Measurements from ENCODE around the gene PAEP.

The PAEP gene

DNA sequence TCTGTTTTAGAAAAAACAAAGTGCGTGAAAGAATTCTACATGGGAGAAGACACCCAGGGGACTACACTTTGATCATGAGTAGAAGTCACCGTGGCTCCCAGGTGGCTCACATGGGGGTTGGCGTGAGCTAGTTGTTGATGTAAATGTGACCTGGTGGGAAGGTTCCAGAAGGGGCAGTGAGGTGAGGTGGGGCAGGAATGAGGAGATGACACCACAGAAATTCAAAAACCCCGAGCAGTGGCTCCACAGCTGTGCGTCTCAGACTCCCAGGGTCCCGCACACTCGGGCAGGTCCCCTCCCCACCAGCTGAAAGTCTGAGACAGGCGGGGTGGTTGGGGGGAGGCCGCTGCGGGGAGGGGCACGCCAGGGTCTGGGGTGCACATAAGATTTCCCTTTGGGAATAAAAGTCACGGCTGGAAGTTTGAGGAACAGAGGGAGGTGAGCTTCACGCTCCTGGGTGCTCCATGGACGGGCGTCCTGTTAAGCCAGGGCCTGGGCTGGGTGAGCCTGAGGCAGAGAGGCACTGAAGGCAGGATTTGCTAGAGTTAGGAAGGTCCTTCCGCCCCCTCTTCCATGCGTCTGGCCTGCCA lies 47.9 kb downstream of the PAEP start:
- H3K4me1 ChIP-seq (ENCODE audit: control insufficient read depth, low read depth, low read length), result no peaks in the 10 kb centered on the region
- H3K27me3 ChIP-seq (ENCODE audit: control insufficient read depth, insufficient read depth, low read length), result no peaks in the 10 kb centered on the region
- H3K27ac ChIP-seq (ENCODE audit: low read length), result no peak overlapping the region
- no peaks in the 10 kb centered on the region for H3K9me3 ChIP-seq (ENCODE audit: control insufficient read depth, low read depth, low read length)
- no peaks in the 10 kb centered on the region for H3K36me3 ChIP-seq (ENCODE audit: control insufficient read depth, low read depth, low read length)
- H3K9ac ChIP-seq (ENCODE audit: low read length), result no peak overlapping the region
- H3K4me3 ChIP-seq (ENCODE audit: low read length), result no peak overlapping the region

DNA sequence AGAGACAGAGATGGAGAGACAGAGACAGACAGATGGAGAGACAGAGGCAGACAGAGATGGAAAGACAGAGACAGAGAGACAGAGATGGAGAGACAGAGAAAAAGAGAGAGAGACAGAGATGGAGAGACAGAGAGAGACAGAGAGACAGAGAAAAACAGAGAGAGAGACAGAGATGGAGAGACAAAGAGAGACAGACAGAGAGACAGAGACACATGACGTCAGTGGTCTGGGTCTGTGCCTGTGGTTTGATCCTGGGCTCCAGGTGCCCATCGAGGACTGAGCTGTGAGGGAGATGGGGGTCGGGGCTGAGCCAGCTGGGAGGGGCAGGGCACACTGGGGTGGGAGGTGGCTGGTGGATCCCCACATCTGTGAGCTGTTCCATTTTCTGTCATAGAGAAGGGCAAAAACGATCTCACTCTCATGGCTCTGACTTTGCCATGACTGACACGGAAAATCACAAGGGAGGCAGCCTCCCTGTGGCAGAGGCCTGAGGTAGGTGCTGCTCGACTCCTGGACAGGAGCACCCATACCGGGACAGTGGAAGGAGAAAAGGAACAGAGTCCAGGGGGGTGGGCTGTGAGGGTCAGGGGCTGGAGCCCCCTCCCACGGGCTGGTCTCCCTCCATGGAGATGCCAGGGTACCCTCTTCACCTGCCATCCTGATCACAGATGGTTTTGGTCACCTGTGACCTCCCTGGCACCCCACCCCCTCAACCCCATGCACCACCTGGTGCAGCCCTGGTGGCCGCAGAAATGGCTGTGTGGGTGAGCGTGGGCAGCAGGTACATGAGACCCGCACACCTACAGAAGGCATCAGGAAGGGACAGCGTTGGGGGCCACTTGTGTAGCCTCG lies 49.0 kb downstream of the PAEP start:
- Histone ChIP-seq H3K4me1 (ENCODE audit: control insufficient read depth, low read depth, low read length) (no peaks in the 10 kb centered on the region), H3K9ac (ENCODE audit: low read length) (no peak overlapping the region), H3K4me3 (ENCODE audit: low read length) (no peak overlapping the region), H3K27me3 (ENCODE audit: control insufficient read depth, insufficient read depth, low read length) (no peaks in the 10 kb centered on the region), H3K36me3 (ENCODE audit: control insufficient read depth, low read depth, low read length) (no peaks in the 10 kb centered on the region), H3K27ac (ENCODE audit: low read length) (no peak overlapping the region), H3K9me3 (ENCODE audit: control insufficient read depth, low read depth, low read length) (no peaks in the 10 kb centered on the region)

GRCh38 chr9:135611142-135611874 lies 49.8 kb downstream of the PAEP start:
- no peaks in the 10 kb centered on the region for H3K36me3 ChIP-seq (ENCODE audit: control insufficient read depth, low read depth, low read length)
- H3K9me3 ChIP-seq (ENCODE audit: control insufficient read depth, low read depth, low read length), result no peaks in the 10 kb centered on the region
- no peak overlapping the region for H3K9ac ChIP-seq (ENCODE audit: low read length)
- H3K27ac ChIP-seq (ENCODE audit: low read length), result no peak overlapping the region
- H3K4me3 ChIP-seq (ENCODE audit: low read length), result no peak overlapping the region
- H3K4me1 ChIP-seq (ENCODE audit: control insufficient read depth, low read depth, low read length), result no peaks in the 10 kb centered on the region
- no peaks in the 10 kb centered on the region for H3K27me3 ChIP-seq (ENCODE audit: control insufficient read depth, insufficient read depth, low read length)

DNA sequence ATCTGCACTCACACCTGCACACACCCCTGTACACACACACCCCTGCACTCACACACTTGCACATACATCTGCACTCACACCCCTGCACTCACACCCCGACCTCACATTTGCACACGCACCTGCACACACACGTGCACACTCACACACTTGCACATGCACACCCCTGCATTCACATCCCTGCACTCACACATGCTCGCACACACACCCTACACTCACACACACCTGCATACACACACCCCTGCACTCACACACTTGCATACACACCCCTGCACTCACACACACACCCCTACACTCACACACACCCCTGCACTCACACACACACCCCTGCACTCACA lies 50.3 kb downstream of the PAEP start:
- no peaks in the 10 kb centered on the region for H3K27me3 ChIP-seq (ENCODE audit: control insufficient read depth, insufficient read depth, low read length)
- no peaks in the 10 kb centered on the region for H3K36me3 ChIP-seq (ENCODE audit: control insufficient read depth, low read depth, low read length)
- H3K27ac ChIP-seq (ENCODE audit: low read length), result no peak overlapping the region
- H3K4me1 ChIP-seq (ENCODE audit: control insufficient read depth, low read depth, low read length), result no peaks in the 10 kb centered on the region
- H3K9me3 ChIP-seq (ENCODE audit: control insufficient read depth, low read depth, low read length), result no peaks in the 10 kb centered on the region
- no peak overlapping the region for H3K4me3 ChIP-seq (ENCODE audit: low read length)
- no peak overlapping the region for H3K9ac ChIP-seq (ENCODE audit: low read length)

DNA sequence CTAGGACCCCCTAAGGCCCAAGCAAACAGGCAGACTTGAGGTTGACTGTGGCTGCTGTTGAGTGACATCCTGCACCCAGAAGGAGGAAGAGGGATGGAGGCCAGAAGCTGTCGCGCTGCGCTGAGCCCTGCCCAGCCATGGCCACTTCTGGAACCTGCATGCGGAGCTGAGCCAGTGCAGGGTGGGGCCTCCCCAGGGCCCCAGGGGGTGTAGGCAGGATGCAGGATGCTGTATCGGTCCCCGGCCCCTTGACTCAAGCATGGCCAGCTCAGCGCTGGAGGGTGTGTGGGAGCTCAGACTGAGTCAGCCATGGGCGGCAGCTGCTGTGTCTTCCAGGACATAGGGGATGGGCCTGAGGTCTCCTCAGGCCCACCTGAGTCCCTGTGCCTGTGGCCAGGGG lies 50.9 kb downstream of the PAEP start:
- Histone ChIP-seq H3K36me3 (ENCODE audit: control insufficient read depth, low read depth, low read length) (no peaks in the 10 kb centered on the region), H3K4me1 (ENCODE audit: control insufficient read depth, low read depth, low read length) (no peaks in the 10 kb centered on the region), H3K4me3 (ENCODE audit: low read length) (no peak overlapping the region), H3K9ac (ENCODE audit: low read length) (no peak overlapping the region), H3K27ac (ENCODE audit: low read length) (no peak overlapping the region), H3K9me3 (ENCODE audit: control insufficient read depth, low read depth, low read length) (no peaks in the 10 kb centered on the region), H3K27me3 (ENCODE audit: control insufficient read depth, insufficient read depth, low read length) (no peaks in the 10 kb centered on the region)

GRCh38 chr9:135612981-135613910 lies 51.7 kb downstream of the PAEP start:
- H3K9ac ChIP-seq (ENCODE audit: low read length), result no peak overlapping the region
- no peak overlapping the region for H3K27ac ChIP-seq (ENCODE audit: low read length)
- H3K27me3 ChIP-seq (ENCODE audit: control insufficient read depth, insufficient read depth, low read length), result no peaks in the 10 kb centered on the region

DNA sequence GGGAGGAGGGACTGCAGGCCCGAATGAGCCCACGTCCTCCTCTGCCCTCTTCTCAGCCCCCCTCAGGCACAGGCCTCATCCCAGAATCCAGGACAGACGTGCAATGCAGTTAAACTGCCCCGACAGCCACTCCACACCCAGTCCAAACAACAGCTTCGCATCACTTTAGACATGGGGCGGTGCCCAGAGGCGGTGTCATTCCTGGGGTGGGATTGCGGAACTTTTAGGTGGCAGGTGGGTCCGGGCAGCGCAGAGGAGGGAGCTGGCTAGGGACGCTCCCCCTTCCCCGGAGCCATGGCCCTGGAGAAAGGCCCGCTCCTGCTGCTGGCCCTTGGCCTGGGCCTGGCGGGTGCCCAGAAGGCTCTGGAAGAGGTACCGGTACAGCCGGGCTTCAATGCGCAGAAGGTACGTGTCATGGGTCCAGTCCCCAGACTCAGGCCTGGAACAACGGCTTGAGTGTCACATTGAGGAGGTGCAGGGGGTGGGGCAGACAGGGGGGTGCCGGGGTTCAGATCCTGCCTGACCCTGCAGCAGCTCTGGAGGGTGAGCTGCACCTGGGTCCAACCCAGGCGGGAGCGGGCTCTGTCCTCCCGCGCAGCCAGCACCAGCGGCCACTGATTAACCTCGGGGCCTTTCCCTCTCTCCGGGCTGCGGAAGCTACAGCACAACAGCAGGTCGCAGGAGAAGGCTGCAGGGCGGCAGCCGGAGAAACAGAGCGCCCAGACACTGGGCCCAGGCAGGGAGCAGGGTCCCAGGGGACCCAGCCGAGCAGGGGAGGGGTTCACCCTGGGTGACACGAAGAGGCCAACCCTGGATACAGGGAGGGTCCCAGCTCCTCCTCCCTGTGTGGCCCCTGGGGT lies 52.6 kb downstream of the PAEP start:
- no peak overlapping the region for H3K27ac ChIP-seq (ENCODE audit: low read length)
- H3K9ac ChIP-seq (ENCODE audit: low read length), result no peak overlapping the region
- no peaks in the 10 kb centered on the region for H3K27me3 ChIP-seq (ENCODE audit: control insufficient read depth, insufficient read depth, low read length)
- H3K36me3 ChIP-seq (ENCODE audit: control insufficient read depth, low read depth, low read length), result no peaks in the 10 kb centered on the region
- H3K4me3 ChIP-seq (ENCODE audit: low read length), result no peak overlapping the region
- H3K4me1 ChIP-seq (ENCODE audit: control insufficient read depth, low read depth, low read length), result no peaks in the 10 kb centered on the region
- H3K9me3 ChIP-seq (ENCODE audit: control insufficient read depth, low read depth, low read length), result no peaks in the 10 kb centered on the region

More at GRCh38 chr9:135612981-135613910, 51.7 kb downstream of the PAEP start:
- H3K9me3 ChIP-seq (ENCODE audit: control insufficient read depth, low read depth, low read length), result no peaks in the 10 kb centered on the region
- no peaks in the 10 kb centered on the region for H3K4me1 ChIP-seq (ENCODE audit: control insufficient read depth, low read depth, low read length)
- no peaks in the 10 kb centered on the region for H3K36me3 ChIP-seq (ENCODE audit: control insufficient read depth, low read depth, low read length)
- no peak overlapping the region for H3K4me3 ChIP-seq (ENCODE audit: low read length)

DNA sequence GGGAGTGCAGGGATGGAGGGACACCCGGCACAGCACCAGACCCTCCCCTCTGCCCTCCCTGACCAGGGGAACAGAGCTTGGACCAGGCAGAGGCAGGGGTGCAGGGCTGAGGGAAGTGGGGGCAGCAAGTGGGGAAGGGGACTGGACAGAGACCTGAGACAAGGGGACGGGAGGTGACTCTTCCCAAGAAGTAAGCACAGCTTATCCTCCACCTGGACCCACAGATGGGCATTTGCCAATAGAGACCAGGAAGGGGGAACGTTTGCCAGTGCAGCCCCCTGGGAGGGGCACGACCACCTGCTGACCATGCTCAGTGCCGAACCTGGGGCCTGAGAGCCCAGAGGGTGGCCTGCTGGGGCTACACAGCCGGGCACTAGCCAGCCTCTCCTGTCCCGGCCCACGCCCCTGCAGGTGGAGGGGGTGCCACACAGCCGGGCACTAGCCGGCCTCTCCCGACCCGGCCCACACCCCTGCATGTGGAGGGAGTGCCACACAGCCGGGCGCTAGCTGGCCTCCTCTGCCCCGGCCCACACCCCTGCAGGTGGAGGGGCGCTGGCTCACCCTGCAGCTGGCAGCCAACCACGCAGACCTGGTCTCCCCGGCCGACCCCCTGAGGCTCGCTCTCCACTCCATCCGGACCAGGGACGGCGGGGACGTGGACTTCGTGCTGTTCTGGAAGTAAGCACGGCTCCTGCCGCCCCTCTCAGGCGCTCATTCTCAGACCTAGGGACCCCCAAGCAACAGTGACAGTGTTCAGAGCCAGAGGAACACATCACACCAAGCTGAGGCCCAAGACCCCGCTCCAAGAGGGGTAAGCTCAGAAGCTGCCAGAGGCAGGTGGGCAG lies 53.5 kb downstream of the PAEP start:
- no peaks in the 10 kb centered on the region for H3K36me3 ChIP-seq (ENCODE audit: control insufficient read depth, low read depth, low read length)
- H3K4me1 ChIP-seq (ENCODE audit: control insufficient read depth, low read depth, low read length), result no peaks in the 10 kb centered on the region
- H3K27me3 ChIP-seq (ENCODE audit: control insufficient read depth, insufficient read depth, low read length), result no peaks in the 10 kb centered on the region
- no peak overlapping the region for H3K9ac ChIP-seq (ENCODE audit: low read length)
- no peak overlapping the region for H3K27ac ChIP-seq (ENCODE audit: low read length)
- H3K9me3 ChIP-seq (ENCODE audit: control insufficient read depth, low read depth, low read length), result no peaks in the 10 kb centered on the region
- no peak overlapping the region for H3K4me3 ChIP-seq (ENCODE audit: low read length)

GRCh38 chr9:135615666-135616618 lies 54.4 kb downstream of the PAEP start:
- Histone ChIP-seq H3K36me3 (ENCODE audit: control insufficient read depth, low read depth, low read length) (no peaks in the 10 kb centered on the region), H3K9me3 (ENCODE audit: control insufficient read depth, low read depth, low read length) (no peaks in the 10 kb centered on the region), H3K27ac (ENCODE audit: low read length) (no peak overlapping the region), H3K9ac (ENCODE audit: low read length) (no peak overlapping the region), H3K27me3 (ENCODE audit: control insufficient read depth, insufficient read depth, low read length) (no peaks in the 10 kb centered on the region), H3K4me1 (ENCODE audit: control insufficient read depth, low read depth, low read length) (no peaks in the 10 kb centered on the region), H3K4me3 (ENCODE audit: low read length) (no peak overlapping the region)
